Ishikawa (cell line): Measurements from ENCODE around the gene COMT.

ENCODE experiments used
- CEBPB ChIP-seq: IDR thresholded peaks from 2 replicates; pipeline ENCODE4 v1.6.1; 2012
- CREB1 ChIP-seq: IDR thresholded peaks from 2 replicates; pipeline ENCODE4 v1.6.1; 2012; ENCODE audit warnings: low read depth
- EGR1 ChIP-seq: IDR thresholded peaks from 2 replicates; pipeline ENCODE4 v1.6.1; 2012
- EP300 ChIP-seq: IDR thresholded peaks from 2 replicates; pipeline ENCODE4 v1.6.1; 2012; ENCODE audit warnings: borderline replicate concordance
- FOXM1 ChIP-seq: IDR thresholded peaks from 2 replicates; pipeline ENCODE4 v1.6.1; 2012; ENCODE audit warnings: low read depth, borderline replicate concordance
- NFIC ChIP-seq: IDR thresholded peaks from 2 replicates; pipeline ENCODE4 v1.6.1; 2012
- RAD21 ChIP-seq: IDR thresholded peaks from 2 replicates; pipeline ENCODE4 v1.6.1; 2012; ENCODE audit warnings: low read depth
- TAF1 ChIP-seq: IDR thresholded peaks from 2 replicates; pipeline ENCODE4 v1.6.1; 2012; ENCODE audit warnings: low read depth, mild to moderate bottlenecking
- TCF12 ChIP-seq: IDR thresholded peaks from 2 replicates; pipeline ENCODE4 v1.6.1; 2012; ENCODE audit warnings: low read depth
- TEAD4 ChIP-seq: IDR thresholded peaks from 2 replicates; pipeline ENCODE4 v1.6.1; 2012
- YY1 ChIP-seq: IDR thresholded peaks from 2 replicates; pipeline ENCODE4 v1.6.1; 2012; ENCODE audit warnings: low read depth
- ZBTB7A ChIP-seq: IDR thresholded peaks from 2 replicates; pipeline ENCODE4 v1.6.1; 2012; ENCODE audit warnings: low read depth
- TF ChIP-seq, protein P1 (sequence below): IDR thresholded peaks from 2 replicates; pipeline ENCODE4 v1.6.1; 2012
- TF ChIP-seq, protein P2 (sequence below): IDR thresholded peaks from 2 replicates; pipeline ENCODE4 v1.6.1; 2012
- TF ChIP-seq, protein P3 (sequence below): IDR thresholded peaks from 2 replicates; pipeline ENCODE4 v1.6.1; 2012; ENCODE audit warnings: low read depth, mild to moderate bottlenecking

COMT gene

DNA sequence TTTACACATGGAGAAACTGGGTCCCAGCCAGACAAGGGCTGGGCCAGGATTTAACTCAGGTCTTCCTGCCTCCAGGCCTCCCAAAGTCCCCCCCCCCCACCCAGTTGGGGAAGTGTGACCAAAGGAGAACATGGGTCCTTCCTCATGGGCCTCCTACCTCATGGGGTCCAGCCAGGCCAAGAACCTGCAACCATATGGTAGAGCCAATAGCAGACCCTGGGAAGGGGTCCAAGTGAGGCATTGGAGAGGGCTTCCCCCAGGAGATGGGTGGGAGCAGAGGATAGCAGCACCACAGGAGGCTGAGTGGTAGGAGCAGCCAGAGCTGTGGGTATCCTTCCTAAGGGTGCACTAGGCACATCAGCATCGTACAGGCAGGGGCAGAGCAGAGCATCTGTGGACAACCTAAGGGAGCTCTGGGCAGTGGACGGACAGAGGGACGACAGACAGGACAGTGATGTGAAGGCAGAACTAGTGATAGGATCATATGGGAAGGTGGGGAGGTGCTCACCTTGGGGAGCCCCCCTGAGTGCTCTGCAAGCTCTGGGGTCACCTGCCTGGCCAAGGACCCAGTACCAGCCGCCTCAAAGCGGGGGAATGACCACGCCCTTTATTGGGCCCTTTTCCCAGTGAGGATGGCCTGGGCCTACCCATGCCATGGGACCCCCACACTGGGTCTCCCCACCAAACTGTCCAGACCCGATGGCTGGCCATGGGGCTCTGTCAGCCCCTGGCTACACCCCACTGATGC is 70.6 kb downstream of the COMT start:
- no peak for TF ChIP-seq CEBPB
- TF ChIP-seq EGR1, result no peak
- no peak for TF ChIP-seq FOXM1
- TF ChIP-seq, protein P1, sequence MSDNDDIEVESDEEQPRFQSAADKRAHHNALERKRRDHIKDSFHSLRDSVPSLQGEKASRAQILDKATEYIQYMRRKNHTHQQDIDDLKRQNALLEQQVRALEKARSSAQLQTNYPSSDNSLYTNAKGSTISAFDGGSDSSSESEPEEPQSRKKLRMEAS, result no peak
- TF ChIP-seq, protein P2, sequence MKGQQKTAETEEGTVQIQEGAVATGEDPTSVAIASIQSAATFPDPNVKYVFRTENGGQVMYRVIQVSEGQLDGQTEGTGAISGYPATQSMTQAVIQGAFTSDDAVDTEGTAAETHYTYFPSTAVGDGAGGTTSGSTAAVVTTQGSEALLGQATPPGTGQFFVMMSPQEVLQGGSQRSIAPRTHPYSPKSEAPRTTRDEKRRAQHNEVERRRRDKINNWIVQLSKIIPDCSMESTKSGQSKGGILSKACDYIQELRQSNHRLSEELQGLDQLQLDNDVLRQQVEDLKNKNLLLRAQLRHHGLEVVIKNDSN, result no peak
- no peak for TF ChIP-seq ZBTB7A
- no peak for TF ChIP-seq RAD21
- TF ChIP-seq TAF1, result no peak
- no peak for TF ChIP-seq YY1
- TF ChIP-seq TEAD4, result no peak
- TF ChIP-seq TCF12, result no peak
- TF ChIP-seq EP300, result no peak
- no peak for TF ChIP-seq CREB1
- TF ChIP-seq NFIC, result no peak

- TF ChIP-seq CREB1 (no peak), TAF1 (no peak), RAD21 (no peak), EGR1 (no peak), FOXM1 (no peak), ZBTB7A (no peak), EP300 (no peak), CEBPB (no peak), YY1 (no peak)
Observed at GRCh38 chr22:20012741-20013331, 71.3 kb downstream of the COMT start.

DNA sequence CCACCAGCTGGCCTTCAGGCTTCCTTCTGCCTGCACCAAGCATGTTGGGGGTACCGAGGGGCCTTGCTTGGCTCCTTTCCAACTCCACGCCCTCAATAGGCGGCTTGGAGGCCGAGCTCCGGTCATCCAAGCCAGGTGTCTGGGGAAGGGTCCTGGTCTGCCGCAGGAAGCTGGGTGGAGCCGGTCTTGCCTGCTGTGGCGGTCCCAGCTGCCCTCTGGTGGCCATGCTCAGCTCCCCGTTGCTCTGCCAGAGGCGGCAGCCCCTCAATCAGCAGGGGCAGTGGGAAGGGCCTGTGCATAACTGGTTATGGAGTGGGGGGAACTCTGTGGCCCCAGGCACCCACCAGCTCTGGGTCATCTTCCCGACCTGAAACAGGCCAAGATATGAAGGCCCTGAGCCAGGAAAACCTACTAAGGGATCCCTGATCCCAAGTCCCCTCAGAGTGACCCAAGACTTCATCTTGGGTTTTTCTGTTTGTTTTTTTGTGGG is 71.9 kb downstream of the COMT start:
- no peak for TF ChIP-seq NFIC
- TF ChIP-seq RAD21, result peak; percentile 60
- TF ChIP-seq, protein P2, result no peak
- TF ChIP-seq CEBPB, result no peak
- TF ChIP-seq FOXM1, result no peak
- TF ChIP-seq YY1, result no peak
- TF ChIP-seq CREB1, result no peak
- TF ChIP-seq TEAD4, result no peak

GRCh38 chr22:20014526-20015186 is 73.1 kb downstream of the COMT start:
- TF ChIP-seq TCF12 (no peak), CREB1 (no peak), CEBPB (no peak), TEAD4 (no peak), ZBTB7A (no peak), NFIC (no peak), FOXM1 (no peak), YY1 (no peak), EGR1 (no peak), RAD21 (no peak), TAF1 (no peak), EP300 (no peak)
- TF ChIP-seq, protein P1, result no peak
- TF ChIP-seq, protein P2, result no peak
- TF ChIP-seq, protein P3, sequence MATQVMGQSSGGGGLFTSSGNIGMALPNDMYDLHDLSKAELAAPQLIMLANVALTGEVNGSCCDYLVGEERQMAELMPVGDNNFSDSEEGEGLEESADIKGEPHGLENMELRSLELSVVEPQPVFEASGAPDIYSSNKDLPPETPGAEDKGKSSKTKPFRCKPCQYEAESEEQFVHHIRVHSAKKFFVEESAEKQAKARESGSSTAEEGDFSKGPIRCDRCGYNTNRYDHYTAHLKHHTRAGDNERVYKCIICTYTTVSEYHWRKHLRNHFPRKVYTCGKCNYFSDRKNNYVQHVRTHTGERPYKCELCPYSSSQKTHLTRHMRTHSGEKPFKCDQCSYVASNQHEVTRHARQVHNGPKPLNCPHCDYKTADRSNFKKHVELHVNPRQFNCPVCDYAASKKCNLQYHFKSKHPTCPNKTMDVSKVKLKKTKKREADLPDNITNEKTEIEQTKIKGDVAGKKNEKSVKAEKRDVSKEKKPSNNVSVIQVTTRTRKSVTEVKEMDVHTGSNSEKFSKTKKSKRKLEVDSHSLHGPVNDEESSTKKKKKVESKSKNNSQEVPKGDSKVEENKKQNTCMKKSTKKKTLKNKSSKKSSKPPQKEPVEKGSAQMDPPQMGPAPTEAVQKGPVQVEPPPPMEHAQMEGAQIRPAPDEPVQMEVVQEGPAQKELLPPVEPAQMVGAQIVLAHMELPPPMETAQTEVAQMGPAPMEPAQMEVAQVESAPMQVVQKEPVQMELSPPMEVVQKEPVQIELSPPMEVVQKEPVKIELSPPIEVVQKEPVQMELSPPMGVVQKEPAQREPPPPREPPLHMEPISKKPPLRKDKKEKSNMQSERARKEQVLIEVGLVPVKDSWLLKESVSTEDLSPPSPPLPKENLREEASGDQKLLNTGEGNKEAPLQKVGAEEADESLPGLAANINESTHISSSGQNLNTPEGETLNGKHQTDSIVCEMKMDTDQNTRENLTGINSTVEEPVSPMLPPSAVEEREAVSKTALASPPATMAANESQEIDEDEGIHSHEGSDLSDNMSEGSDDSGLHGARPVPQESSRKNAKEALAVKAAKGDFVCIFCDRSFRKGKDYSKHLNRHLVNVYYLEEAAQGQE, result no peak

DNA sequence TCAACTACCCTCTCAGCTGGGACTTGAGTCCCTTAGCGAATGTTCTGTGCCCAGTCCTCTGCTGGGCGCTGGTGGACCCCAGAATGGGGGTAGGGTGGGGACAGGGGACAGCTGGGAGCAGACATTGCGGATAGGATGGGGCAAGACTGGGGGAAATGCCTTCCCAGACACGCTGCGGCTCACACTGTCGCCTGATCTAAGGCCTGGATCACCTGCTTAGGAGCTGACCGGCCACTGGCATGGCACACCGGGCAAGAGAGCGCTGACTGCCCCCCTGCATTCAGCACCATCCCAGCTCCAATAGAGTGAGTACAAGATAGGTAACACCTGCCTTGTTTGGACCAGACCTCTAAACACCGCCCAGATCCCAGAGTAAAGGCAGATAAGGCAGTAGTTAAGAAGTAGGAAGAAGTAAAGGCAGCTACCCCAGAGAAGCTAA is 73.6 kb downstream of the COMT start:
- TF ChIP-seq, protein P1, result no peak
- TF ChIP-seq EGR1 (no peak), TAF1 (no peak), TEAD4 (no peak), CREB1 (no peak), FOXM1 (no peak), NFIC (no peak), RAD21 (no peak), ZBTB7A (no peak), TCF12 (no peak), CEBPB (no peak), YY1 (no peak), EP300 (no peak)
- TF ChIP-seq, protein P3, result no peak
- TF ChIP-seq, protein P2, result no peak
